Measurements from ENCODE around the gene DDX3X.
"Not testable (repeated sequence)": the region's sequence is repeated elsewhere in the genome, so short reads cannot be mapped to it uniquely, and the experiment has no call there.

Gene DDX3X

GRCh38 chrX:41373989-41374606 is 40.1 kb downstream of the DDX3X start:
- FAIRE-seq: no peak

- FAIRE-seq: no peak
These were observed 43.7 kb downstream of the DDX3X start for GRCh38 chrX:41377624-41378023.

GRCh38 chrX:41381685-41382084 is 47.7 kb downstream of the DDX3X start:
- FAIRE-seq: no peak

- no peak for FAIRE-seq
These were observed 49.0 kb downstream of the DDX3X start for GRCh38 chrX:41382714-41383645.

- no peak for FAIRE-seq
These were observed 50.2 kb downstream of the DDX3X start for GRCh38 chrX:41384051-41384705.

GRCh38 chrX:41386222-41386990 is 52.4 kb downstream of the DDX3X start:
- FAIRE-seq: no peak

- no peak for FAIRE-seq
These were observed 54.6 kb downstream of the DDX3X start for GRCh38 chrX:41388543-41388942.

- no peak for FAIRE-seq
These were observed 55.4 kb downstream of the DDX3X start for GRCh38 chrX:41389311-41389888.

- not testable (repeated sequence) for FAIRE-seq
These were observed 56.6 kb downstream of the DDX3X start for GRCh38 chrX:41390576-41390975.

- no peak for FAIRE-seq
These were observed 57.6 kb downstream of the DDX3X start for GRCh38 chrX:41391606-41392005.

GRCh38 chrX:41394293-41394692 is 60.3 kb downstream of the DDX3X start:
- no peak for FAIRE-seq

GRCh38 chrX:41397219-41397618 is 63.3 kb downstream of the DDX3X start:
- FAIRE-seq: no peak

GRCh38 chrX:41397768-41398167 is 63.8 kb downstream of the DDX3X start:
- no peak for FAIRE-seq

- FAIRE-seq: not testable (repeated sequence)
These were observed 68.6 kb downstream of the DDX3X start for GRCh38 chrX:41402556-41402955.

GRCh38 chrX:41405551-41405950 is 71.6 kb downstream of the DDX3X start:
- no peak for FAIRE-seq

GRCh38 chrX:41406201-41406600 is 72.2 kb downstream of the DDX3X start:
- FAIRE-seq: no peak

GRCh38 chrX:41407816-41408215 is 73.9 kb downstream of the DDX3X start:
- no peak for FAIRE-seq

- no peak for FAIRE-seq
These were observed 74.6 kb downstream of the DDX3X start for GRCh38 chrX:41408576-41408975.

GRCh38 chrX:41409006-41409405 is 75.0 kb downstream of the DDX3X start:
- no peak for FAIRE-seq

- FAIRE-seq: not testable (repeated sequence)
These were observed 77.3 kb downstream of the DDX3X start for GRCh38 chrX:41411222-41411621.

GRCh38 chrX:41412261-41413081 is 78.5 kb downstream of the DDX3X start:
- no peak for FAIRE-seq
